Mesenchymal stem cell (in vitro differentiated cells and primary cell): ENCODE results near the gene PTGES2.

Experiments
- DNase-seq: peaks from one replicate; pipeline ENCODE4 v3.0.0-alpha.2; 2013
- H2AFZ ChIP-seq: one replicate; pipeline ENCODE4 v1.6.1; 2013; ENCODE audit warnings: low read depth, mild to moderate bottlenecking, control low read depth, inconsistent platforms, low read length, moderate library complexity
- H2AK5ac ChIP-seq: 2 replicates; pipeline ENCODE4 v1.6.1; 2013; ENCODE audit warnings: low read length, moderate library complexity, mild to moderate bottlenecking, inconsistent platforms; ENCODE audit not compliant: severe bottlenecking
- H2BK120ac ChIP-seq: one replicate; pipeline ENCODE4 v1.6.1; 2013; ENCODE audit warnings: low read depth, mild to moderate bottlenecking, inconsistent platforms, low read length, moderate library complexity
- H2BK12ac ChIP-seq, 2 experiments: one replicate each; pipeline ENCODE4 v1.6.1; 2013; ENCODE audit warnings: inconsistent platforms in 2 of 2, low read length in 2 of 2, mild to moderate bottlenecking in 2 of 2, moderate library complexity in 2 of 2, control low read depth in 1 of 2
- H2BK15ac ChIP-seq: one replicate; pipeline ENCODE4 v1.6.1; 2013; ENCODE audit warnings: mild to moderate bottlenecking, low read depth, inconsistent platforms; ENCODE audit not compliant: poor library complexity, severe bottlenecking
- H2BK5ac ChIP-seq: 2 replicates; pipeline ENCODE4 v1.6.1; 2013; ENCODE audit warnings: low read depth, mild to moderate bottlenecking, low read length, control low read depth, inconsistent platforms; ENCODE audit not compliant: poor library complexity, severe bottlenecking
- H3K14ac ChIP-seq, 2 experiments: one replicate each; pipeline ENCODE4 v1.6.1; 2013; ENCODE audit warnings: inconsistent platforms in 2 of 2, low read length in 2 of 2, control low read depth in 1 of 2, mild to moderate bottlenecking in 1 of 2, moderate library complexity in 1 of 2
- H3K18ac ChIP-seq, 2 experiments: one replicate each; pipeline ENCODE4 v1.6.1; 2013; ENCODE audit warnings: inconsistent platforms in 2 of 2, low read length in 2 of 2, control low read depth in 1 of 2, low read depth in 1 of 2, mild to moderate bottlenecking in 1 of 2
- H3K23ac ChIP-seq, 2 experiments: one replicate each; pipeline ENCODE4 v1.6.1; 2013; ENCODE audit warnings: inconsistent platforms in 2 of 2, low read length in 2 of 2, mild to moderate bottlenecking in 2 of 2, moderate library complexity in 2 of 2, control low read depth in 1 of 2
- H3K27ac ChIP-seq: 2 replicates; pipeline ENCODE4 v1.5.1; 2013; ENCODE audit warnings: mild to moderate bottlenecking, moderate library complexity, low read length, control low read depth, inconsistent platforms; ENCODE audit not compliant: poor library complexity, severe bottlenecking
- H3K27me3 ChIP-seq, 2 experiments: 2 replicates each; pipeline versions ENCODE4 v1.6.1 to v1.7.0; 2013; ENCODE audit warnings: low read length in 2 of 2, mild to moderate bottlenecking in 2 of 2, moderate library complexity in 2 of 2, control low read depth in 1 of 2, inconsistent platforms in 1 of 2; ENCODE audit not compliant: control insufficient read depth in 1 of 2, insufficient read depth in 1 of 2
- H3K36me3 ChIP-seq, 2 experiments: 2 replicates each; pipeline versions ENCODE4 v1.6.1 to v1.7.0; 2013; ENCODE audit warnings: low read length in 2 of 2, control low read depth in 1 of 2, inconsistent platforms in 1 of 2, low read depth in 1 of 2, mild to moderate bottlenecking in 1 of 2; ENCODE audit not compliant: insufficient read depth in 2 of 2, control insufficient read depth in 1 of 2
- H3K4ac ChIP-seq, 2 experiments: one replicate each; pipeline ENCODE4 v1.6.1; 2013; ENCODE audit warnings: inconsistent platforms in 2 of 2, low read length in 2 of 2, mild to moderate bottlenecking in 2 of 2, moderate library complexity in 2 of 2, control low read depth in 1 of 2, low read depth in 1 of 2
- H3K4me1 ChIP-seq: 2 replicates; pipeline ENCODE4 v1.6.1; 2013; ENCODE audit warnings: low read depth, low read length, control low read depth; ENCODE audit not compliant: control insufficient read depth, insufficient read depth
- H3K4me2 ChIP-seq: 2 replicates; pipeline ENCODE4 v1.6.1; 2013; ENCODE audit warnings: low read length, mild to moderate bottlenecking, inconsistent platforms; ENCODE audit not compliant: poor library complexity, severe bottlenecking
- H3K4me3 ChIP-seq, 2 experiments: 2 replicates each; pipeline versions ENCODE4 v1.5.1 to v1.7.0; 2013; ENCODE audit warnings: low read length in 2 of 2, mild to moderate bottlenecking in 2 of 2, control low read depth in 1 of 2, low read depth in 1 of 2; ENCODE audit not compliant: insufficient read depth in 1 of 2
- H3K79me1 ChIP-seq: replicated peaks from 2 replicates; pipeline ENCODE4 v1.6.1; 2013; ENCODE audit warnings: mild to moderate bottlenecking, control low read depth, low read length, inconsistent platforms; ENCODE audit not compliant: poor library complexity, severe bottlenecking
- H3K9ac ChIP-seq: 2 replicates; pipeline ENCODE4 v1.7.0; 2013; ENCODE audit warnings: mild to moderate bottlenecking, low read length, moderate library complexity
- H3K9me3 ChIP-seq: 2 replicates; pipeline ENCODE4 v1.7.0; 2013; ENCODE audit warnings: mild to moderate bottlenecking, low read length; ENCODE audit not compliant: control insufficient read depth
- H4K8ac ChIP-seq: one replicate; pipeline ENCODE4 v1.6.1; 2013; ENCODE audit warnings: inconsistent platforms, mild to moderate bottlenecking, low read length, moderate library complexity
- H4K91ac ChIP-seq: one replicate; pipeline ENCODE4 v1.6.1; 2013; ENCODE audit warnings: mild to moderate bottlenecking, low read length, inconsistent platforms
- WGBS: methylation state at CpG from one replicate; pipeline ENCODE4 v1.1.7; 2013; ENCODE audit warnings: mixed read lengths; 5-methylcytosine and 5-hydroxymethylcytosine counted together

Gene PTGES2

GRCh38 chr9:128151309-128152132 lies 24.0 kb upstream of the PTGES2 start:
- H3K36me3 ChIP-seq = no peaks in the 10 kb centered on the region
- H3K23ac ChIP-seq = no peak overlapping the region
- no peak overlapping the region for H3K14ac ChIP-seq
- H3K27ac ChIP-seq = no peak overlapping the region
- H2BK5ac ChIP-seq = no peak overlapping the region
- H3K4me3 ChIP-seq = no peak overlapping the region
- no peak overlapping the region for H2BK12ac ChIP-seq
- no peak overlapping the region for H3K4ac ChIP-seq
- H4K8ac ChIP-seq = no peak overlapping the region
- DNase-seq = no peak
- no peak overlapping the region for H4K91ac ChIP-seq
- no peak overlapping the region for H2AFZ ChIP-seq
- no peak overlapping the region for H2BK15ac ChIP-seq
- no peaks in the 10 kb centered on the region for H3K9me3 ChIP-seq
- H3K4me2 ChIP-seq = no peak overlapping the region
- no peak overlapping the region for H3K18ac ChIP-seq
- H3K27me3 ChIP-seq = peaks cover 0 to 18% of the 10 kb centered on the region in 2 experiments
- WGBS = 88% methylated on average over 15 of the region's 18 CpGs
- no peak overlapping the region for H2AK5ac ChIP-seq
- peaks cover 6% of the 10 kb centered on the region for H3K4me1 ChIP-seq
- no peak overlapping the region for H2BK120ac ChIP-seq
- no peak overlapping the region for H3K9ac ChIP-seq
- H3K79me1 ChIP-seq = no peaks in the 10 kb centered on the region

DNA sequence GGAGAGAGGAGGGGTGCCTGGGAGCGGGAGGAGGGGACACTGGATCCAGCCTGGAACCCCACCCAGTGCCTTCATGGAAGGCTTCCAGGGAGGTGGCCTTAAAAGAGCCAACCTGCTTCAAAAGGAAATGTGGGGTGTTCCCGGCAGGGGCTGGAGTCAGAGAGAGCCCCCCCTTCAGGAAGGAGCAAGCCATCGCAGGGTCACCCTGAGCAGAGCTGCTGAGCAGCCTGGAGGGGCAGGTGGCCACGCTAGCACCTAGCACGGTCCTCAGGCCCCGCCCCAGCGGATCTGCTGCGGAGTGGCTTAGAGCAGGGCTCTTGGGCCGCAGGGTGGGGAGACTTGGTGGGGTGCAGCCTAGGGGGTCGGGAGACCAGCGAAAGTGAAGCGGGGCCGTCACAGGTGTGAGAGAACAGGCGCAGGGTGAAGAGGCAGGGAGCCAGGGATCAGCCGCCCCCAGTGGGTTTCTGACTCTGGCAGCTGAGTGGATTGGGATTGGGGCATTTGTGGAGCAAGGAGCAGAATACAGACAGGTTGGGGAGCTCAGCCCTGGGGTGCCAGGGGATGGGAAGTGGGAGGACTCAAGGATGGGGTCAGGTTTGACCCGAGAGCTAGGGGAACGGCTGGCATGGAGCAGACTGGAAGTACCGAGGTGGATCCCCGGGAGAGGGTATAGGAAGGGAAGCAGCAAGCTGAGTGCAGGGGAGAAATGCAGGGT lies 23.2 kb upstream of the PTGES2 start:
- Histone ChIP-seq H3K27me3 (peaks cover 0 to 22% of the 10 kb centered on the region in 2 experiments), H2AFZ (no peak overlapping the region), H2BK12ac (no peak overlapping the region), H4K8ac (no peak overlapping the region), H3K4me1 (peaks cover 8% of the 10 kb centered on the region), H3K79me1 (no peaks in the 10 kb centered on the region), H3K23ac (no peak overlapping the region), H3K36me3 (no peaks in the 10 kb centered on the region), H3K27ac (no peak overlapping the region), H3K9me3 (no peaks in the 10 kb centered on the region), H3K18ac (no peak overlapping the region), H2BK5ac (no peak overlapping the region), H3K4me3 (no peak overlapping the region), H2AK5ac (no peak overlapping the region), H2BK15ac (no peak overlapping the region), H3K9ac (no peak overlapping the region), H3K4ac (no peak overlapping the region), H3K4me2 (no peak overlapping the region), H3K14ac (no peak overlapping the region), H2BK120ac (no peak overlapping the region), H4K91ac (no peak overlapping the region)
- WGBS = 61% methylated on average over 19 of the region's 19 CpGs
- no peak for DNase-seq

DNA sequence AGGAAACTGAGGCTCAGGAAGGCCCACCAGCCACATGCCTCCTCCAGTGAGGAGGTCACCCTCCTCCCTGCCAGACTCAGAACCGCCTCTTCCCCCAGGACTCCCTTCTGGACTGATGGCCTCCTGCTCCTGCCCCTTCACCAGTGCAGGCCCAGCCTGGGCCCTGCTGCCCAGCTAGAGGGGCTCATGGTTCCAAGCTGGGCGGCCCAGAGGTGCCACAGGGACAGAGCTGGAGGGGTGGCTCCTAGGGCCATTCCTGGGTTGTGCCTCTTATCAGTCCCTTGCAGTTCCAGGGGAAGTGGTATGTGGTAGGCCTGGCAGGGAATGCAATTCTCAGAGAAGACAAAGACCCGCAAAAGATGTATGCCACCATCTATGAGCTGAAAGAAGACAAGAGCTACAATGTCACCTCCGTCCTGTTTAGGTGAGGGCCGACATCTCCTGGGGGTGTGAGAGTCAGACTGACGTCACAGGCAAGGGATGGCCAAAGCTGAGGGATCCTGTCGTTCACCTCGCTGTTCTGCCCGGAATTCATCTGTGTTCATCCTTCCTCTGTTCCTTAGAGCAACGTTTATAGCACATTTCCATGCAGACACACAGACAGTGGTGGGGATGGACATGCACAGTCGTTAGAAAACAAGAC lies 22.5 kb upstream of the PTGES2 start:
- Histone ChIP-seq H3K9ac (no peak overlapping the region), H3K4me1 (peaks cover 8% of the 10 kb centered on the region), H2BK5ac (no peak overlapping the region), H2BK15ac (no peak overlapping the region), H3K4me2 (no peak overlapping the region), H3K36me3 (no peaks in the 10 kb centered on the region), H4K91ac (no peak overlapping the region), H3K27me3 (peaks cover 0 to 22% of the 10 kb centered on the region in 2 experiments), H3K4me3 (no peak overlapping the region), H3K18ac (no peak overlapping the region), H3K79me1 (no peaks in the 10 kb centered on the region), H2BK120ac (no peak overlapping the region), H2BK12ac (no peak overlapping the region), H4K8ac (no peak overlapping the region), H3K27ac (no peak overlapping the region), H2AFZ (no peak overlapping the region), H2AK5ac (no peak overlapping the region), H3K9me3 (no peaks in the 10 kb centered on the region), H3K23ac (no peak overlapping the region), H3K4ac (no peak overlapping the region), H3K14ac (no peak overlapping the region)
- 84% methylated on average over 10 of the region's 11 CpGs for WGBS
- no peak for DNase-seq
